ENCODE data around the gene BBS9. TPM values are rescaled to one million over a fixed set of nuclear protein-coding genes. Genes with fewer than 3 reads are reported as not detected.

Gene BBS9
- total and polyA plus RNA-seq, 2 experiments from 2014 or later = 27.2 to 66.1 TPM

- TF ChIP-seq ZNF462 (CRISPR knock-in tag; IDR thresholded peaks at IDR 0.05) = no peak
- no peak for TF ChIP-seq ZNF331 (CRISPR knock-in tag; IDR thresholded peaks at IDR 0.05; ENCODE audit: low read depth)
- TF ChIP-seq ZNF114 (CRISPR knock-in tag; IDR thresholded peaks at IDR 0.05) = no peak
Observed at GRCh38 chr7:33287738-33288137, 158.4 kb downstream of the BBS9 start (continued).

GRCh38 chr7:33298848-33299247, 169.5 kb downstream of the BBS9 start:
- Histone ChIP-seq H4K20me1 (replicated peaks; ENCODE audit: insufficient read depth) (no peaks in the 10 kb centered on the region), H3K36me3 (ENCODE audit: insufficient read depth) (peaks cover 9% of the 10 kb centered on the region; the same call in 1 of the 2 replicates), H3K79me2 (replicated peaks; ENCODE audit: insufficient read depth) (no peaks in the 10 kb centered on the region), H3K27me3 (ENCODE audit: insufficient read depth) (no peaks in the 10 kb centered on the region), H3K4me2 (no peak overlapping the region), H3K4me1 (ENCODE audit: insufficient read depth) (no peaks in the 10 kb centered on the region), H3K4me3 (no peak overlapping the region), H3F3A (replicated peaks; ENCODE audit: low read depth) (no peaks in the 10 kb centered on the region), H3K27ac (ENCODE audit: low read depth) (no peak overlapping the region), H3K9me2 (ENCODE audit: insufficient read depth) (no peaks in the 10 kb centered on the region; the same call in none of the 2 replicates), H2AFZ (no peak overlapping the region)
- Mint-ChIP-seq H3K27me3 (ENCODE audit: insufficient read depth, low read depth, poor library complexity) (peaks cover 2% of the 10 kb centered on the region), H3K4me1 (no peaks in the 10 kb centered on the region), H3K9me3 (peaks cover 34% of the 10 kb centered on the region), H3K4me3 (no peak overlapping the region), H3K36me3 (ENCODE audit: low read depth) (peaks cover 24% of the 10 kb centered on the region), H3K27ac (no peak overlapping the region)
- TF ChIP-seq ETS1 (IDR thresholded peaks at IDR 0.05) = no peak
- ATAC-seq = no peak
- no peak for DNase-seq (ENCODE audit: low spot score)

All from GM23338 (cell line).